SW 1271 (cell line): Measurements from ENCODE around the gene CTNNA1.
"Not testable (repeated sequence)": the region's sequence is repeated elsewhere in the genome, so short reads cannot be mapped to it uniquely, and the experiment has no call there.

ENCODE experiments used
- DNase-seq, 2 experiments: peaks; one replicate each; lab custom pipeline; 2025; lab: John Stamatoyannopoulos, UW

The CTNNA1 gene, protein sequence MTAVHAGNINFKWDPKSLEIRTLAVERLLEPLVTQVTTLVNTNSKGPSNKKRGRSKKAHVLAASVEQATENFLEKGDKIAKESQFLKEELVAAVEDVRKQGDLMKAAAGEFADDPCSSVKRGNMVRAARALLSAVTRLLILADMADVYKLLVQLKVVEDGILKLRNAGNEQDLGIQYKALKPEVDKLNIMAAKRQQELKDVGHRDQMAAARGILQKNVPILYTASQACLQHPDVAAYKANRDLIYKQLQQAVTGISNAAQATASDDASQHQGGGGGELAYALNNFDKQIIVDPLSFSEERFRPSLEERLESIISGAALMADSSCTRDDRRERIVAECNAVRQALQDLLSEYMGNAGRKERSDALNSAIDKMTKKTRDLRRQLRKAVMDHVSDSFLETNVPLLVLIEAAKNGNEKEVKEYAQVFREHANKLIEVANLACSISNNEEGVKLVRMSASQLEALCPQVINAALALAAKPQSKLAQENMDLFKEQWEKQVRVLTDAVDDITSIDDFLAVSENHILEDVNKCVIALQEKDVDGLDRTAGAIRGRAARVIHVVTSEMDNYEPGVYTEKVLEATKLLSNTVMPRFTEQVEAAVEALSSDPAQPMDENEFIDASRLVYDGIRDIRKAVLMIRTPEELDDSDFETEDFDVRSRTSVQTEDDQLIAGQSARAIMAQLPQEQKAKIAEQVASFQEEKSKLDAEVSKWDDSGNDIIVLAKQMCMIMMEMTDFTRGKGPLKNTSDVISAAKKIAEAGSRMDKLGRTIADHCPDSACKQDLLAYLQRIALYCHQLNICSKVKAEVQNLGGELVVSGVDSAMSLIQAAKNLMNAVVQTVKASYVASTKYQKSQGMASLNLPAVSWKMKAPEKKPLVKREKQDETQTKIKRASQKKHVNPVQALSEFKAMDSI

DNA sequence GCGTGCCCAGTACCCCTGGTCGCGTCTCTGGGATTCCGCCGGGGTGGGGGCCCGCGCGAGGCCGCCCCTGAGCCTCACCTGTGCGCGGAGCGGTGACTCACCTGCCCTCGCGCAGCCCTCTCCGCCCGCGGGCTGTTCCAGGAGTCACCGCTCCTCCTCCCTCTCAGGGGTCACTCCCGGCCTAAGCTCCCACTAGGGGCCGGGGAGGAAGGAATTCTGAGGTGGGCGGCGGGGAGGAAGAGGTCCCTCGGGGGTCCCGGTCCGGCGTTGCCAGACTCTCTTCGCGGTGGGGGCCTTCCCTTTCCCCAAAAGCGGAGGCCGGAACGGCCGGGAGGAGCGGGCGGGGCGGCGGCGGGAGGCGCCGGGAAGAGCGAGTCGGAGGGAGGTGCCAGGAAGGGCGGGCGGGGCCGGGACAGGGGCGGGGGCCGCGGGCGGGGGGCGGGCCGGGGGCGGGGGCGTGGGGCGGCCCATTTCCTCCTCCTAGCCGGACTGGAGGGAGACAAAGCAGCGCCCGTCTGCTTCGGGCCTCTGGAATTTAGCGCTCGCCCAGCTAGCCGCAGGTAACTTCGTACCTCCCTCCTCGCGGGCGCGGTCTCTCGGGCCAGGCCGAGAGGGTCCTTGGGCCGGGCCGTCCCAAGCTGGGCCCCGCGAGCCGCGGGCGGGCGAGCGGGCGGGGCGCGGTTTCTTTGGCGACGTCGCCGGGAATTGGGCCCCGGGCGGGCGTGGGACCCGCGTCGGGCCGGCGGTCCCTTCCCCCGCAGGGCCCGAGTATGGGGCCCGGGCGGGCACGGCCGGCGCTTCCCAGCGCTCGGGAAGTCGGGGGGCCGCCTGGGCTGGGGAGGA is at the start of gene CTNNA1:
CTNNA1 (plus strand) TSS at position 475 of the 843 bp plus-strand sequence. CDS start 28,500 bp downstream, outside the sequence.
- DNase-seq, result peak; percentile 40 to 73

DNA sequence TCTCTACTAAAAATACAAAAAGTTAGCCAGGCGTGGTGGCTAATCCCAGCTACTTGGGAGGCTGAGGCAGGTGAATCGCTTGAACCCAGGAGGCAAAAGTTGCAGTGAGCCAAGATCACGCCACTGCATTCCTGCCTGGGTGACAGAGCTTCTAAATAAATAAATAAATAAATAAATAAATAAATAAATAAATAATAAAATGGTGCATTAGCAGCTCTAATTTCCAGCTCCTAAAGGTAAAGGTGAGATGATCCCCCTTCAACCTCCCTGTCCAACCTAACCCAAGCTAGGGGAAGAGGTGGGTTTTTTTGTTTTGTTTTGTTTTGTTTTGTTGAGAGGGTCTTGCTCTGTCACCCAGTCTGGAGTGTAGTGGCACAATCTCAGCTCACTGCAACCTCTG is 49.4 kb upstream of the CTNNA1 start:
- not testable (repeated sequence) for DNase-seq

DNA sequence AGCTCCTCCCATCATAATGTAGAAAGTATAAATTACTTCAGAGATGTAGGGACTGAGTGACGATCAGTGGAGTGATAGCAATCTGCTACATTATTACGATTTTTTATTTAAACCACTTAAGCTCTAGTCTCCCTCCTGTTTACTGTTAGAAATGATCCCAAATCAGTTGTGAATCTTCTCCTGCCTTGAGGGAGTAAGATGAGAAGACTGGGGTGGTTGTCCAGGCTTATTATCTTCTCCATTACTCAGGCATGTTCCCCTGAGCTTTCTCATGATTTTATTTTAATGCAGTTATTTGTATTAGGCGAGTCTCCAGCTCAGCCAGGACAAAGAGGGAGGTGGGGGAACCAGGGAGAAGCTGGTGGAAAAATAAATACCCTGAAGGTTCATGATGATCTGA is 48.2 kb upstream of the CTNNA1 start:
- DNase-seq, result no peak

DNA sequence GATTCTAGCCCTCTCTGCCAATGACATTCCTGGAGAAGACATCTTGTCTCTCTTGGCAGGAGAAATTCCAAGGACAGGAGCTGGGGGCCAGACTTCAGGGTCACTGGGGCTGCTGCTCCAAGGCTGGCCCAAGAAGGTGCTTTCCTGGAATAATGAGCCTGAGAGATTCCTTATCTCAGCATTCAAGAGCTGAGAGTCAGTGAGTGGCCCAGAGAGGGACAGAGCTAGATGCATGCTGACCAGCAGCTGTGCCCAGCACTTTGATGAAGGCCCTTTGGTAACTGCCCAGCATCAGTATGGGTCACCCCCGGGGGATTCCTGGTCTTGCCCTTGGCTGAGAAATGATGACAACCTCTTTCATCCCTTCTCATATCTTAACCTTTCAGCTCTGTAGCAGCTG is 47.7 kb upstream of the CTNNA1 start:
- DNase-seq, result no peak

DNA sequence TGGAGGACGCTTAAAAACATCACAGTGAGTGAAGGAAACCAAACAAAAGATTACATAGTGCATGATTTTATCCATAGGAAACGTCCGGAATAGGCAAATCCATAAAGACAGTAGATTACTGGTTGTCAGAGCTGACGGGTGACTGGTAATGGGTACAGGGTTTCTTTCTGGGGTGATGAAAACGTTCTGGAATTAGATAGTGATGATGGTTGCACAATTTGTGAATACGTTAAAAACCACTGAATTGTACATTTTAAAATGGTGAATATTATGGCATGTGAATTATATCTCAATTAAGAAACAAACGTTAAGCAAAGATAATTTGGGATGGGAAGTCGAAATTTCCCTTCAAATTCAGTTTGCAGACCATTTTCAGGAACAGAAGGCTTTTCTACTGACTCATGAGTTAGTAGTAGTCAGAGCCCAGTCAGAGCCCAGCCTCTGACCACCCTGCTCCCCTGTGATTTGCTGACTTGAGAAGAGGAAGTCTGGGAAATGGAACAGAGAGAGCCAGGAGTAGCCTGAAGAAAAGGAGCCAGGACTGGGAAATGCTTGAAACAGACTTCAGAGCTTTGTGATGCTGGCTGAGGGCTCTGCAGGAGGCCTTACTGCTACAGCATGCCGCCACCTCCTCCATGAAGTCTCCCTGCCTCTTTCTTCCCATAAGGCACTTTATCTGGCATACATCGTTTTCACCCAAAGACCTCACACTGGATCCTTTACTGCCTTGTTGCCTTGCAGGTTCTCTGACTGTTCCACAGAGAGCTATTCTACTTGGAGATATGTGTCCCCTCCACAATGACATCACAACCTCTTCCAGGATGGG is 46.4 kb upstream of the CTNNA1 start:
- DNase-seq, result peak in 1 of 2 experiments; percentile 21

DNA sequence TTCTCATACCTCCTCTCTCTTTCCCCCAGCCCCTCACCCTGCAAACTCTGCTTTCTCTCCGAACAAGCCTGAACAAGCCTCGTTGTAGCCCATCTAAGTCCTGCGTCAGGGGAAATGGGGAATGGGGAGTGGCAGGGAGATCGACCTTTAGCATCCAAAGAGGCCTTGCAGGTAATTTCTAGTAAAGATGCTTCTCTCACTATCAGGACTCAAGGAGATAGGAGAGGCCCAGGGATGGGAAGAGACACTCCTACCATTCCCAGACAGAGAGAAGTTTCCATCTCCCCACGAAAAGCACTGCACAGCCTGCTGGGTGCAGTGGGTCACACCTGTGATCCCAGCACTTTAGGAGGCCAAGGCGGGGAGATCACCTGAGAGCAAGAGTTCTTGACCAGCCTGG is 44.4 kb upstream of the CTNNA1 start:
- no peak for DNase-seq

DNA sequence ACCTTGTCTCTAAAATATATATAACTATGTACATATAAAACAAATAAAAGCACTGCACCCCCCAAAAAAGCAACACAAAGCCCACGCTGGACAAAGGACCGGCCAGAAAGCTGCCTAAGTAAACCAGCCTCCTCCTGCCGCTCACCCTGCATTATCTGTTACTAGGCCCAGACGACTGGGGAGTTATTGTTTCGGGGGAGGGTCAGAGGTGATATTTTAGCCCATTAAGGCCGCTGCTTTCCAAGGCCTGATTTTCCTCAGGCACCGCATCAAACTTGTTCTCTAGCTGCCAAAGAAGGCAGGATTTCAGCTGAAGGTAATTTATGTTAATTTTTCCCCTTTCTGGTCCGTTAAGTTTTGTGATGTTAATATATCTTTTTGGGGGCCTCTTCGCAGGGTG is 44.0 kb upstream of the CTNNA1 start:
- no peak for DNase-seq

DNA sequence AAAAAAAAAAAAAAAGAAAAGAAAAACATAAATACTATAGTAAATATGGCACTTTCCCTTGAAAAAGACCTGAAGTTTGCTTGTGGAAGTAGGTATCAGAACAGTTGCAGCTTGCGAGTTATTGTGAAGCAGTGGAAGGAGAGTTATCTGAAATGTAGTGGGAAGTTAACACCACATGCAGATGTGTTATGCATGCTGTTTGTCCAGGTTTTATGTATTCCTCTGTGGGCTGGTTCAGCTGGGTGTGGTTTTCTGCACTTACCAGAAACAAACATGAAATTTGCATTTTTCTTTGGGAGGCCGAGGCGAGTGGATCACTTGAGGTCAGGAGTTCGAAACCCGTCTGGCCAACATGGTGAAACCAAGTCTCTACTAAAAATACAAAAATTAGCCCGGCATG is 42.1 kb upstream of the CTNNA1 start:
- DNase-seq, result no peak

DNA sequence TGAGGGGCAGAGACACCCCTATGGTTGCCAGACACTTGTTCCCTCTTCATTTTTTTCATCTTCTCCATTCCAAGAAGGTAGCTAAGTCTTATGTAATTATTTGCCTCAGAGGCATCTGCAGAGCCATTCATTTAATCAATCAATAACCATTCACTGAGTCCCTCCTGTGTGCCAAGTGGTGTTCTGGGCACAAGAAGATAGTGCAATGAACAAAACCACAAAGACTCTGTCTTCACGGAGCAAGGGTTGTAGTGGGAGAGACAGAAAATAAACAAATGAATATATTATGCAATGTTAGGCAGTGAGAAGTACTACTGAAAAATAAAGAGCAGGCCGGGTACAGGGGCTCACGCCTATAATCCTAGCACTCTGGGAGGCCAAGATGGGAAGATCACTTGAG is 41.4 kb upstream of the CTNNA1 start:
- no peak for DNase-seq

DNA sequence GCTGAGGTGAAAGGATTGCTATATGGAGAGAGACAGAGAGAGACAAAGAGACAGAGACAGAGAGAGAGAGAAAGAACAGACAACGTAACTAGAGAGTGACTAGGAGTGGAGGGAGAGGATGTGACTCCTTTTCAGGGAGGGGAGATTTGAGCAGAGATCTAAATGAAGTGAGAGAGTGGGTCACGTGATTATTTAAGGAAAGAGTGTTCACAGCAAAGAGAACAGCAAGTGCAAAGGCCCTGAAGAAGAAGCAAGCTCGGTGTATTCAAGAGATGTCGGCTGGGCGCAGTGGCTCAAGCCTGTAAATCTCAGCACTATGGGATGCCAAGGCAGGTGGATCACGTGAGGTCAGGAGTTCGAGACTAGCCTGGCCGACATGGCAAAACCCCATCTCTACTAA is 40.9 kb upstream of the CTNNA1 start:
- DNase-seq, result no peak

DNA sequence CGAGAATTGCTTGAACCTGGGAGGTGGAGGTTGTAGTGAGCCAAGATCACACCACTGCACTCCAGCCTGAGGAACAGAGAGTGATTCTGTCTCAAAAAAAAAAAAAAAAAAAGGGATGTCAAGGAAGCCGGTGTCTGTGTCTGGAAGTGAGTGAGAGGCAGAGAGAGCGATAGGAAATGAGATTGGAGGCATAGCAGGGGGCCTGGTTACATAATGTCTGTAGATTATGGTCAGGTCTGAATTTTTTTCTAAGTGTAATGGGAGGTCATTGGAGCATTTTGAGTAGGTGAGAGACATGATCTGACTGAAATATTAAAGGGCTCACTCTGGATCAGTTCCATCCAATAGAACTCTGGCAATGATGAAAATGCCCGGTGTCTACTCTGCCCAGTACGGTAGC is 40.4 kb upstream of the CTNNA1 start:
- no peak for DNase-seq

DNA sequence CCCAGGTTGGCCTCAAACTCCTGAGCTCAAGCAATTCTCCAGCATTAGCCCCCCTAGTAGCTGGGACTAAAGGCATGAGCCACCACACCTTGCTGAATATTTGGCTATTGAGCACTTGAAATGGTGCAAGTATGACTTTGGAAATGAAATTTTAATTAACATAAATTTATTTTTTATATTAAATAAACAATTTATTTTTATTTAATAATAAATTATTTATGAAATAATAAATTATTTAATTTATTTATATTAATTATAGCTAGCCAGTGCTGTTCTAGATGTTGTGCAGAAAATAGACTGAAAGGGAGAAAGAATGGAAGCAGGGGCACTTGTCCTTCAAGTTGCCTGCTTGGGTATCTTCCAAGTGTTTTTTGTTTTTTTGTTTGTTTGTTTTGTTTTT is 40.0 kb upstream of the CTNNA1 start:
- no peak for DNase-seq

DNA sequence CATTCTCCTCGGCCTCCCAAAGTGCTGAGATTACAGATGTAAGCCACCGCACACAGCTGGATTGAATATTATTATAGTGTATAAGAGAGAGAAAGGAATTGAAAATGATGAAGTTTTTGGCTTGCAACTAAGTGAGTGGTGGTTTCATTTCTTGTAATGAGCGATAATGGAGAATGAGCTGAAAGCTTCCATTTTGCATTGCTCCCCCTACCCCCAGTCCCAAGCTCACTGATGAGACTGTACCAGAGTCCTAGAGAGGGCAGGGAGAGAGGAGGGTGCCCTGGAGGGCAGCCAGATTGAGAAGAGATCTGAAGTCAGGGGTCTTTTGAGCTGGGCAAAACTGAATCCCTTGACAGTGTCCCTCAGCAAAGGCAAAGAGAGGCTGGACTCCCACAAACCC is 38.5 kb upstream of the CTNNA1 start:
- no peak for DNase-seq

DNA sequence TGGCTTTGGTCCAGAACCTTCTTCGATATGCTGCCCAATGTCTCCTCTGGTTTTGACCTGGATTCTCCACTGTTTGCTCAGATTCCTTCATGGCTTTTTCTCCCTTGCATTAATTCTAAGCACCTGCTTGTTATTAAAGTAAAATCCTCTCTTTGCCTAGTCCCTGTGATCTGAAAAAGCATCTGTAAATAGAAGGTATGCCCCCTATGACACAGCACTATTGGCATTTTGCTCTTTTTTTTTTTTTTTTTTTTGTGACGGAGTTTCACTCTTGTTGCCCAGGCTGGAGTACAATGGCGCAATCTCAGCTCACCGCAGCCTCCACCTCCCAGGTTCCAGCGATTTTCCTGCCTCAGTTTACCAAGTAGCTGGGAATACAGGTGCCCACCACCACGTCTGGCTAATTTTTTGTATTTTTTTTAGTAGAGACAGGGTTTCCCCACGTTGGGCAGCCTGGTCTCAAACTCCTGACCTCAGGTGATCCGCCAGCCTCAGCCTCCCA is 37.2 kb upstream of the CTNNA1 start:
- DNase-seq, result not testable (repeated sequence)

DNA sequence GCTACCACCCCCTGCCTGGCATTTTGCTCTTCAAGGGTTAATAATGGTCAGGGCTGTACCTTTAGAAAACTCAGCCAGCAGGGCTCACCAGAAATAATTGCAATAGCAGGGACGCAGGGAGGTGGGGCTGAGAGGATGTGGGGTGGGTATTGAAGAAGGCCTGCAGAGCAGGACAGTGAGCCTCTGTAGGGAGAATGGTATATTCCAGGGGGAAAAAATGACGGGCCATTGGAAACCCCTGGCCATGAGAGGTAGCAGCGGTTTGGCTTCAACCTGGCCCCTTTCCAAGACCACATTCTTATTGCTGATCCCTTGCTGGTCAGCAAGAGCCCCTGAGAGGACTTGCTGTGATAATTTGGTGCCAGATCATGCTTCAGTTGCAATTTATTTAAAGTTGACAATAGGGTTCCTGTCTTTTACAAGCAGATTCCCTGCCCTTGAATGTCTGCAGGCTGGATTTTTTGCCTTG is 36.7 kb upstream of the CTNNA1 start:
- DNase-seq, result no peak

DNA sequence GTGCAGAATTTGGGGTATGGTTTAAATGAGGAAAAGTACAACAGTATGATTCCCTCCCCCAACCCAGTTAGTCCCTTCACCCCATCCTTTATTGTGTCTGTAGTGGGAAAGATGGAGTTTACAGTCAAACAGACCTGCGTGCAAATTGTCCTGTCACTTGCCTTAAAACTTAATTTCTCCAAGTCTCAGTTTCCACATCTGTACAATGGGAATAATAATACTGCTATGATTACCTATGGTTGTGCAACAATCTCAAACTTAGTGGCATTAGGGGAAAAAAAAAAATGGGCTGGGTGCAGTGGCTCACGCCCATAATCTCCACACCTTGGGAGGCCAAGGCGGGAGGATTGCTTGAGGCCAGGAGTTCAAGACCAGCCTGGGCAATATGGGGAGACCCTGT is 35.8 kb upstream of the CTNNA1 start:
- DNase-seq, result no peak

DNA sequence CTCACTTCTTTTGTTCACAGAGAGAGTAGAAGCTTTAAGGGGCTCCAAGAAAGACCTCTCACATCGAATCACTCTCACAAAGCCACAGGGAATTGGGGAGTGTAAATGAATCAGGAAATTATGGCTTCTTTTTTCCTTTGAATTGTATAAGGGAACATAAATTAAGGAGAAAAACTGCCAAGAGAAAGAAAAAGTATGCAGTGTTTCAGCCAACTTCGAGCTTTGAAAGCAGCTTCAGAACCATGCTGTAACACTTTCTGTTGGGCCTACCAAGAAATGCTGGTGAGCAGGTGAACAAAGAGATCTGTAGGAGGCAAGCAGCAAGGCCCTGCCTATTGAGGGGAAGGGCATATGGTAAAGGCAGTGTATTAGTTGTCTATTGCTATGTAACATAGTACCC is 33.4 kb upstream of the CTNNA1 start:
- no peak for DNase-seq

DNA sequence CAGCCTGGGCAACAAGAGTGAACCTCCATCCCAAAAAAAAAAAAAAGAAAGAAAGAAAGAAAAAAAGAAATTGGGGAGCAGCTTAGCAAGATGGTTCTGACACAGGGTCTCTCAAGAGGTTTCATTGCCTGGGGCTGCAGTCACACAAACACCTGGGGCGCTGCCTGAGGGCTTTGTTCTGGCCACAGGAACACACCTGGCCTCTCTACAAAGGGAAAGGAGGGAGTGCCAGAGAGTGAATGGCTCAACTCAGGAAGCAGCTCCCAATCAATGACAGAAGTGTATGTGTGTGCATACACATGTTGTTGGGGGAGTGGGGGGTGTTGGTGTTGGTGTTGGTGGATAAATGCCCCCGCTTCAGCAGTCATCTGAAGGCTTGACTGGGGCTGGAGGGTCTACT is 32.4 kb upstream of the CTNNA1 start:
- DNase-seq, result no peak

DNA sequence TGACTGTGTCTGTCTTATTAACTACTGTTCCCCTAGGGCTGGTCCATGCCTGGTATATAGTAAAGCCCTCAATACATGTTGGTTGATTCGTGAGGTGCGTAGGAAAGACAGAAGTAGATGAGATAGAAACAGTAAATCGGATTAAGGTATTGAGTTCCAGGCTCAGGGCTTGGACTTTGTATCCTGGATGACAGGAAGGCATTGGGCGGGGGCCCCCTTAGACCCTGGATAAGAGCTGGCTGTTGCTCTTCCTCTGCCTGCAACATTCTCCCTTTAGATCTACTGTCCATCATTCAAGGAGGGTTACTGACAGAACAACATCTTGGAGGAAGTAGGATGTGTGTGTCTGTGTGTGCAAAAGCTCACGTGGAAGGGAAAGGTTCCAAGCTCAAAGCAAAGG is 31.2 kb upstream of the CTNNA1 start:
- DNase-seq, result no peak

DNA sequence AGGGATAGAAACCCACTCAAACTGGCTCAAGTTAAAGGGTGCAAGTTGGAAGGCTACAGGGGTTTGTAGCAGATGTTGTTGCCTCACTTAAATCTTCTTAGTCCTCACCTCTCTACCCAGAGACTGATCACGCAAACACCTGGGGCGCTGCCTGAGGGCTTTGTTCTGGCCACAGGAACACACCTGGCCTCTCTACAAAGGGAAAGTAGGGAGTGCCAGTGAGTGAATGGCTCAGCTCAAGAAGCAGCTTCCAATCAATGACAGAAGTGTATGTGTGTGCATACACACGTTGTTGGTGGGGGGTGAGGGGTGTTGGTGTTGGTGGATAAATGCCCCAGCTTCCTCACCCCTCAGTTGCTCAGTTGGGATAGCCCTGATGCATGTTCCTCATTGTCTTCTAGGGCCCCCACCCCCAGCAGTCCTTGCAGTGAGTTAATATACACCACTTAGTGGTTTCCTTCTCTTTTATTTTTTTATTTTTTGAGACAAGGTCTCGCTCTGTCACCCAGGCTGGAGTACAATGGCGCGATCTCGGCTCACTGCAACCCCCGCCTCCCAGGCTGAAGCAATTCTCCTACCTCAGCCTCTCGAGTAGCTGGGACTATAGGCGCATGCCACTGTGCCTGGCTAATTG is 30.6 kb upstream of the CTNNA1 start:
- no peak for DNase-seq
